ENCODE measurements around the gene MRPS7. TPM values are rescaled to one million over a fixed set of nuclear protein-coding genes. Genes with fewer than 3 reads are reported as not detected.

MRPS7 gene
- total and polyA plus RNA-seq, 2 donors (not counting 1 experiment from before 2014, with no cell fraction given) = 25.1 to 42.6 TPM

GRCh38 chr17:75308732-75309629 is 47.3 kb downstream of the MRPS7 start:
- WGBS (ENCODE audit: insufficient coverage) = 81% methylated on average over 16 of the region's 20 CpGs
- ChIA-PET CTCF (interaction anchor here (0.6 to 2.1 kb wide), 7 partner anchors 8 to 104 kb away, joined by 3 to 9 read pairs (median 3); no protein-coding TSS in a partner anchor), POLR2A (no interaction called here)
- Histone ChIP-seq H3K9ac (ENCODE audit: low read length) (no peak overlapping the region), H3K4me1 (ENCODE audit: control insufficient read depth in 2 of 2, insufficient read depth in 2 of 2, low read length in 2 of 2) (peaks cover 22 to 40% of the 10 kb centered on the region in 2 donors), H3K27ac (ENCODE audit: low read length in 2 of 2) (peak overlapping the region; percentile 12 to 43), H2AFZ (ENCODE audit: insufficient read depth, low read depth, low read length, poor library complexity, severe bottlenecking) (no peak overlapping the region), H3K4me3 (ENCODE audit: control extremely low read depth in 1 of 5, extremely low read depth in 1 of 5, insufficient read depth in 1 of 5, low read depth in 2 of 5, low read length in 4 of 5) (no peak overlapping the region), H3K27me3 (replicated peaks in 1 of 4; ENCODE audit: control extremely low read depth in 1 of 4, control insufficient read depth in 3 of 4, insufficient read depth in 4 of 4, low read length in 3 of 4) (no peaks in the 10 kb centered on the region), H3K79me2 (ENCODE audit: control insufficient read depth, insufficient read depth, low read length) (peaks cover 64% of the 10 kb centered on the region), H3K4me2 (replicated peaks; ENCODE audit: low read depth, low read length, poor library complexity, severe bottlenecking) (no peak overlapping the region), H3K36me3 (replicated peaks in 1 of 2; ENCODE audit: control extremely low read depth in 1 of 2, control insufficient read depth in 1 of 2, extremely low read depth in 1 of 2, insufficient read depth in 2 of 2, low read length in 1 of 2) (peaks cover 0 to 2% of the 10 kb centered on the region in 2 experiments), H4K20me1 (ENCODE audit: control insufficient read depth, insufficient read depth, low read length, poor library complexity, severe bottlenecking) (no peaks in the 10 kb centered on the region), H3K9me3 (ENCODE audit: control extremely low read depth in 1 of 3, control insufficient read depth in 2 of 3, insufficient read depth in 1 of 3, low read length in 2 of 3) (no peaks in the 10 kb centered on the region)
- TF ChIP-seq EZH2 (IDR thresholded peaks at IDR 0.05; ENCODE audit: borderline replicate concordance, insufficient read depth, low read depth, low read length, poor library complexity, severe bottlenecking) (no peak), CTCF (IDR thresholded peaks at IDR 0.05) (no peak)
- DNase-seq = no peak
- Mint-ChIP-seq H3K27ac (peak overlapping the region; percentile 77), H3K9me3 (ENCODE audit: insufficient read depth) (no peaks in the 10 kb centered on the region), H3K4me1 (peaks cover 28% of the 10 kb centered on the region), H3K4me3 (no peak overlapping the region), H3K27me3 (no peaks in the 10 kb centered on the region)
- intact Hi-C loops (cut with micrococcal nuclease) = no loop called here
- ATAC-seq (ENCODE audit: low read depth) = no peak
